Endothelial cell (in vitro differentiated cells): ENCODE results near the gene SLC6A4. TPM values are rescaled to one million over a fixed set of nuclear protein-coding genes. Genes with fewer than 3 reads are reported as not detected.

Experiments
- DNase-seq: peaks from one replicate; pipeline ENCODE4 v3.0.0; 2021; ENCODE audit warnings: low spot score
- H3K27ac Mint-ChIP-seq: one replicate; pipeline ENCODE4 v1.8.0; 2021; ENCODE audit warnings: mixed read lengths, inconsistent platforms; ENCODE audit not compliant: unreplicated experiment
- H3K27me3 Mint-ChIP-seq: one replicate; pipeline ENCODE4 v1.8.0; 2021; ENCODE audit warnings: mild to moderate bottlenecking, moderate library complexity, mixed read lengths, inconsistent platforms; ENCODE audit not compliant: unreplicated experiment
- H3K36me3 Mint-ChIP-seq: one replicate; pipeline ENCODE4 v1.8.0; 2021; ENCODE audit warnings: mild to moderate bottlenecking, low read depth, mixed read lengths, inconsistent platforms; ENCODE audit not compliant: unreplicated experiment
- H3K4me1 Mint-ChIP-seq: one replicate; pipeline ENCODE4 v1.8.0; 2021; ENCODE audit warnings: mild to moderate bottlenecking, mixed read lengths, inconsistent platforms; ENCODE audit not compliant: unreplicated experiment
- H3K4me3 Mint-ChIP-seq: one replicate; pipeline ENCODE4 v1.8.0; 2021; ENCODE audit warnings: mild to moderate bottlenecking, mixed read lengths, inconsistent platforms; ENCODE audit not compliant: unreplicated experiment
- H3K9me3 Mint-ChIP-seq: one replicate; pipeline ENCODE4 v1.8.0; 2021; ENCODE audit warnings: mixed read lengths, inconsistent platforms; ENCODE audit not compliant: unreplicated experiment
- total RNA-seq: library from RNA; stranded (reverse); fragmentation: NEBNext Ultra II Directional; extraction: Animal tissue kit (Norgen Biotek cat#: 25700); gene quantifications from one replicate; pipeline ENCODE4 v1.2.1, GENCODE V29; 2021; ENCODE audit not compliant: unreplicated experiment
- TF ChIP-seq, protein P1 (sequence below): fragments of 200-600 bp; sonication (generic); IDR thresholded peaks from one replicate; pipeline ENCODE4 v1.5.0; 2021; ENCODE audit warnings: antibody characterized with exemption; ENCODE audit not compliant: unreplicated experiment

SLC6A4 gene
- total RNA-seq, 1 donor from 2014 or later, result 1.0 TPM

DNA sequence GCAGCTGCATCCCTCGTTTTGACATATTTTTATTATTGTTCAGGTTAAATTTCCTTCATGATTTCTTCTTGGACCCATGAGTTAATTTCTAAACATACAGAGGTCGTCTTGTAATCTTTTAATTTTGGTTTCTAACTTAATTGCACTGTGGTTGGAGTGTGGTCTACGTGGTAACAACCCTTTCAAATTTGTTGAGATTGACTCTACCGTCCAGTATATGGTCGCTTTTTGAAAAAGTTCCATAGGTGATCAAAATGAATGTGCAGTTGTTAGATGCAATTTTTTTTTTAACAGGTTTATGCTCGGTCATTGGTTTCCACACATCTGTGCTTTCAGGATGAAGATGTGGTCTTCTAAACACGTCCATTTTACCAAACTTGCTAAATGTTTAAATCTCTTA lies 11.0 kb upstream of the SLC6A4 start:
- peaks cover 14% of the 10 kb centered on the region for H3K4me1 Mint-ChIP-seq
- H3K4me3 Mint-ChIP-seq, result no peak overlapping the region
- TF ChIP-seq, protein P1, sequence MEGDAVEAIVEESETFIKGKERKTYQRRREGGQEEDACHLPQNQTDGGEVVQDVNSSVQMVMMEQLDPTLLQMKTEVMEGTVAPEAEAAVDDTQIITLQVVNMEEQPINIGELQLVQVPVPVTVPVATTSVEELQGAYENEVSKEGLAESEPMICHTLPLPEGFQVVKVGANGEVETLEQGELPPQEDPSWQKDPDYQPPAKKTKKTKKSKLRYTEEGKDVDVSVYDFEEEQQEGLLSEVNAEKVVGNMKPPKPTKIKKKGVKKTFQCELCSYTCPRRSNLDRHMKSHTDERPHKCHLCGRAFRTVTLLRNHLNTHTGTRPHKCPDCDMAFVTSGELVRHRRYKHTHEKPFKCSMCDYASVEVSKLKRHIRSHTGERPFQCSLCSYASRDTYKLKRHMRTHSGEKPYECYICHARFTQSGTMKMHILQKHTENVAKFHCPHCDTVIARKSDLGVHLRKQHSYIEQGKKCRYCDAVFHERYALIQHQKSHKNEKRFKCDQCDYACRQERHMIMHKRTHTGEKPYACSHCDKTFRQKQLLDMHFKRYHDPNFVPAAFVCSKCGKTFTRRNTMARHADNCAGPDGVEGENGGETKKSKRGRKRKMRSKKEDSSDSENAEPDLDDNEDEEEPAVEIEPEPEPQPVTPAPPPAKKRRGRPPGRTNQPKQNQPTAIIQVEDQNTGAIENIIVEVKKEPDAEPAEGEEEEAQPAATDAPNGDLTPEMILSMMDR, result no peak
- H3K9me3 Mint-ChIP-seq, result no peaks in the 10 kb centered on the region
- no peak overlapping the region for H3K27ac Mint-ChIP-seq
- H3K27me3 Mint-ChIP-seq, result no peaks in the 10 kb centered on the region
- no peak for DNase-seq
- peaks cover 39% of the 10 kb centered on the region for H3K36me3 Mint-ChIP-seq

- H3K4me3 Mint-ChIP-seq, result no peak overlapping the region
- H3K4me1 Mint-ChIP-seq, result peaks cover 15% of the 10 kb centered on the region
- no peaks in the 10 kb centered on the region for H3K9me3 Mint-ChIP-seq
- H3K36me3 Mint-ChIP-seq, result peaks cover 34% of the 10 kb centered on the region
- H3K27me3 Mint-ChIP-seq, result peaks cover 3% of the 10 kb centered on the region
- TF ChIP-seq, protein P1, result no peak
- no peak for DNase-seq
- no peak overlapping the region for H3K27ac Mint-ChIP-seq
Measured at GRCh38 chr17:30244853-30245385, 9.4 kb upstream of the SLC6A4 start.

DNA sequence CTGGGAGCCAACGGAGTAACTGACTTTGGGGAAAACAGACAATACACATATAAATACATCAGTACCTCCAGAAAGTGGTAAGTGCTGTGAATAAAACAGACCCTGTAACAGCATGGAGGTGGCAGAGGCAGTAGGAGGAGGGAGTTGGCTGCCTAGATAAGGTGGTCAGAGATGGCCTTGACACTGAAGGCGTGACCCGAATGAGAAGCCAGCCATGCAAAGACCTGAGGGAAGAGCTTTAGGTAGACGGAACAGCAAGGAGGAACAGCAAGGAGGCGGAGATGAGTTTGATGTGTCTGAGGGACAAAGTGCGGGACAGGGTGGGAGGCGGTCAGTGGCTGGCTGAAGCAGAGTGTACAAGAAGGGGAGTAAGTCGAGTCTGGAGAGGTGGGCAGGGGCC lies 8.1 kb upstream of the SLC6A4 start:
- H3K36me3 Mint-ChIP-seq, result peaks cover 27% of the 10 kb centered on the region
- peak overlapping the region; percentile 56 for H3K4me3 Mint-ChIP-seq
- peaks cover 10% of the 10 kb centered on the region for H3K27me3 Mint-ChIP-seq
- no peak overlapping the region for H3K27ac Mint-ChIP-seq
- TF ChIP-seq, protein P1, result no peak
- H3K9me3 Mint-ChIP-seq, result no peaks in the 10 kb centered on the region
- DNase-seq, result no peak
- H3K4me1 Mint-ChIP-seq, result peaks cover 20% of the 10 kb centered on the region

GRCh38 chr17:30243002-30243401 lies 7.5 kb upstream of the SLC6A4 start:
- Mint-ChIP-seq H3K4me3 (no peak overlapping the region), H3K9me3 (no peaks in the 10 kb centered on the region), H3K27ac (no peak overlapping the region), H3K4me1 (peaks cover 17% of the 10 kb centered on the region), H3K36me3 (peaks cover 21% of the 10 kb centered on the region), H3K27me3 (peaks cover 13% of the 10 kb centered on the region)
- TF ChIP-seq, protein P1, result no peak
- DNase-seq, result no peak

DNA sequence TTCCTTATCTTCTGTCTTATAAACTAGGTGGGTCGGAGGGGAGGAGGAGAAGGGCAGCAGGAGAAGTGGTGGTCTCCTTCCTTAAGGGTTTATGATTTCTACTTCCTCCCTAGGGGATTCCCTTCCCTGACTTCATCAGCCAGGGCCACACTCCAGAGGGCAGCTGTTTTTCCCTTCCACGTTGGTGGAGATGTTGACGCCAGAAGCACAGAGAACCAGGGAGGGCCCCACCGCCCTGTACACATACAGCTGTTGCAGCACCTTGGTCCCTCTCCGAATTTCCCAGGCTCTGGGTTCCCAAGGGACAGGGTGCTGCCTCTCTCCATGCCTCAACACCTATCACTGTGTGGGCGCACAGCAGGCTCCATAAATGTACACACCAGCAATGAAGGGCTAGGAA lies 5.6 kb upstream of the SLC6A4 start:
- no peak for DNase-seq

More for the DNA sequence above, 5.6 kb upstream of the SLC6A4 start:
- Mint-ChIP-seq H3K36me3 (peaks cover 12% of the 10 kb centered on the region), H3K4me3 (no peak overlapping the region), H3K9me3 (no peaks in the 10 kb centered on the region), H3K4me1 (peaks cover 16% of the 10 kb centered on the region), H3K27ac (no peak overlapping the region), H3K27me3 (peaks cover 18% of the 10 kb centered on the region)
- TF ChIP-seq, protein P1, result no peak
